Stimulated activated CD8-positive, alpha-beta memory T cell treated with anti-CD3 and anti-CD28 coated beads, Interleukin-7, amount 100 ng/mL, for 48 hours (primary cell): ENCODE measurements around the gene DEPDC5.
A peak's percentile ranks its signal among the peaks of the same experiment; 100 is the strongest.

Source experiments
- DNase-seq, 2 donors: peaks; one replicate each; pipeline ENCODE4 v3.0.0-alpha.2; 2020; ENCODE audit warnings: low read depth in 1 of 2; ENCODE audit errors: extremely low read depth in 1 of 2

The DEPDC5 gene

GRCh38 chr22:31920306-31920705 lies 166.5 kb downstream of the DEPDC5 start:
- DNase-seq, result no peak

GRCh38 chr22:31921106-31921505 lies 167.3 kb downstream of the DEPDC5 start:
- DNase-seq, result no peak

GRCh38 chr22:31922534-31922933 lies 168.7 kb downstream of the DEPDC5 start:
- no peak for DNase-seq

- no peak for DNase-seq
Measured at GRCh38 chr22:31923136-31923535, 169.3 kb downstream of the DEPDC5 start.

- DNase-seq, result no peak
Measured at GRCh38 chr22:31923747-31924146, 169.9 kb downstream of the DEPDC5 start.

- no peak for DNase-seq
Measured at GRCh38 chr22:31925056-31925455, 171.2 kb downstream of the DEPDC5 start.

- DNase-seq, result no peak
Measured at GRCh38 chr22:31926024-31926423, 172.2 kb downstream of the DEPDC5 start.

- no peak for DNase-seq
Measured at GRCh38 chr22:31926969-31927368, 173.2 kb downstream of the DEPDC5 start.

GRCh38 chr22:31927562-31927961 lies 173.7 kb downstream of the DEPDC5 start:
- DNase-seq, result no peak

GRCh38 chr22:31929167-31929930 lies 175.5 kb downstream of the DEPDC5 start:
- DNase-seq, result no peak

- no peak for DNase-seq
Measured at GRCh38 chr22:31932863-31933262, 179.0 kb downstream of the DEPDC5 start.

- DNase-seq, result no peak
Measured at GRCh38 chr22:31933406-31933805, 179.6 kb downstream of the DEPDC5 start.

- no peak for DNase-seq
Measured at GRCh38 chr22:31933816-31934482, 180.1 kb downstream of the DEPDC5 start.

- no peak for DNase-seq
Measured at GRCh38 chr22:31935961-31936635, 182.3 kb downstream of the DEPDC5 start.

GRCh38 chr22:31937341-31937740 lies 183.5 kb downstream of the DEPDC5 start:
- DNase-seq, result no peak

GRCh38 chr22:31938296-31938695 lies 184.5 kb downstream of the DEPDC5 start:
- no peak for DNase-seq

- DNase-seq, result no peak
Measured at GRCh38 chr22:31940506-31940905, 186.7 kb downstream of the DEPDC5 start.

- DNase-seq, result no peak
Measured at GRCh38 chr22:31942091-31942490, 188.3 kb downstream of the DEPDC5 start.

- DNase-seq, result no peak
Measured at GRCh38 chr22:31943206-31943977, 189.6 kb downstream of the DEPDC5 start.

- peak; percentile 85 to 86 for DNase-seq
Measured at GRCh38 chr22:31943978-31944699, 190.3 kb downstream of the DEPDC5 start, which contains the start of gene YWHAH. YWHAH (plus strand) TSS chr22:31944535; CDS start chr22:31944734, 199 bp downstream.
